Mesothelial cell of epicardium (in vitro differentiated cells): ENCODE measurements around the gene DOK6. TPM values are rescaled to one million over a fixed set of nuclear protein-coding genes. Genes with fewer than 3 reads are reported as not detected.

Experiments
- DNase-seq, 2 experiments: peaks; one replicate each; pipeline ENCODE4 v3.0.0; 2021; ENCODE audit warnings: low spot score in 2 of 2; ENCODE audit not compliant: unreplicated experiment in 2 of 2
- H3K27ac Mint-ChIP-seq: 2 replicates; pipeline ENCODE4 v1.8.0; 2021; ENCODE audit warnings: mixed read lengths
- H3K27me3 Mint-ChIP-seq: 2 replicates; pipeline ENCODE4 v1.8.0; 2021; ENCODE audit warnings: low read depth, mixed read lengths
- H3K36me3 Mint-ChIP-seq: 2 replicates; pipeline ENCODE4 v1.8.0; 2021; ENCODE audit warnings: mixed read lengths
- H3K4me1 Mint-ChIP-seq: 2 replicates; pipeline ENCODE4 v1.8.0; 2021; ENCODE audit warnings: mixed read lengths
- H3K4me3 Mint-ChIP-seq: 2 replicates; pipeline ENCODE4 v1.8.0; 2021; ENCODE audit warnings: mild to moderate bottlenecking, moderate library complexity, mixed read lengths
- H3K9me3 Mint-ChIP-seq: 2 replicates; pipeline ENCODE4 v1.8.0; 2021; ENCODE audit warnings: mixed read lengths
- total RNA-seq: library from RNA; stranded (reverse); gene quantifications from 3 replicates; pipeline ENCODE4 v1.2.1, GENCODE V29; 2021
- TF ChIP-seq, protein P1 (sequence below): fragments of 200-600 bp; sonication (generic); IDR thresholded peaks from one replicate; pipeline ENCODE4 v1.5.0; 2021; ENCODE audit warnings: antibody characterized with exemption; ENCODE audit not compliant: unreplicated experiment

The DOK6 gene
- total RNA-seq, 1 donor from 2014 or later, result 4.9 TPM

DNA sequence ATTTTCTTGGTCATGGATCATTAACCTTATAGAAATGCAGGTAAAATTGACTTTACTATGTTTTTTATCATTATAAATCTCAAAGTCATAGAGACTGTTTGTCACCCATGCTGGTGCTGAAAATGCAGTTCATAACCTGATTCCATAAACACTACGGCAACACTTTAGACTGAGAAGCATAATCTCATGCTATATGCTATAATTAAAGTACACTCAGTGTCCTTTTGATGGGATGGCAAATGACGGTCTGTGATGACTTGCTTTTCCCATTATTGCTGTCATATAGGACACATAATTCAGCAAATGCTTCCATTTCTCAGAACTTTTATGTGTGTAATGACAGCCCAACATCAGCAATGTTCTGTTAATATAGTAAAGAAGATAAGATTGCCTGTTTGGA lies 384.1 kb downstream of the DOK6 start:
- no peak overlapping the region for H3K27ac Mint-ChIP-seq

DNA sequence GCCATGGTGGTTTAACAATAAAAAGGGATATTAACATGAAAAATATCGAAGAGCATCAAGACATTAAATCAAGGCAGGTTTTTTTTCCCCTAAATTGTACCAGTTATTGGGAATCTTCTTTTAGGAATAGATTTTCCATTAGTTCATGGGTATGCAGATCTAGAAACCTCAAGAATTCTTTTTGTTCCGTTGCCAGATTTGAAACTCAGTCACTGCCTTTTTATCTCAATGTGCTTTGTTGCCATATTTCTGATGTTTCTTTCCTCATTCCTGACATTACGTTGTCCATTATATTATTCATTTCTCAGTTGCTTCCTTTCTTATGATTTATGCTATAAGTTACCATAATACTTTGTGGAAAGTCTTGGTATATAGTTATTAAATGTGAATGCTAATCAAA lies 384.8 kb downstream of the DOK6 start:
- no peaks in the 10 kb centered on the region for H3K36me3 Mint-ChIP-seq
- DNase-seq, result no peak
- H3K4me1 Mint-ChIP-seq, result no peaks in the 10 kb centered on the region
- H3K27ac Mint-ChIP-seq, result no peak overlapping the region
- H3K27me3 Mint-ChIP-seq, result no peaks in the 10 kb centered on the region
- H3K9me3 Mint-ChIP-seq, result no peaks in the 10 kb centered on the region
- TF ChIP-seq, protein P1, sequence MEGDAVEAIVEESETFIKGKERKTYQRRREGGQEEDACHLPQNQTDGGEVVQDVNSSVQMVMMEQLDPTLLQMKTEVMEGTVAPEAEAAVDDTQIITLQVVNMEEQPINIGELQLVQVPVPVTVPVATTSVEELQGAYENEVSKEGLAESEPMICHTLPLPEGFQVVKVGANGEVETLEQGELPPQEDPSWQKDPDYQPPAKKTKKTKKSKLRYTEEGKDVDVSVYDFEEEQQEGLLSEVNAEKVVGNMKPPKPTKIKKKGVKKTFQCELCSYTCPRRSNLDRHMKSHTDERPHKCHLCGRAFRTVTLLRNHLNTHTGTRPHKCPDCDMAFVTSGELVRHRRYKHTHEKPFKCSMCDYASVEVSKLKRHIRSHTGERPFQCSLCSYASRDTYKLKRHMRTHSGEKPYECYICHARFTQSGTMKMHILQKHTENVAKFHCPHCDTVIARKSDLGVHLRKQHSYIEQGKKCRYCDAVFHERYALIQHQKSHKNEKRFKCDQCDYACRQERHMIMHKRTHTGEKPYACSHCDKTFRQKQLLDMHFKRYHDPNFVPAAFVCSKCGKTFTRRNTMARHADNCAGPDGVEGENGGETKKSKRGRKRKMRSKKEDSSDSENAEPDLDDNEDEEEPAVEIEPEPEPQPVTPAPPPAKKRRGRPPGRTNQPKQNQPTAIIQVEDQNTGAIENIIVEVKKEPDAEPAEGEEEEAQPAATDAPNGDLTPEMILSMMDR, result no peak
- H3K4me3 Mint-ChIP-seq, result no peak overlapping the region

More for the DNA sequence above, 384.1 kb downstream of the DOK6 start:
- H3K4me1 Mint-ChIP-seq, result no peaks in the 10 kb centered on the region
- H3K9me3 Mint-ChIP-seq, result no peaks in the 10 kb centered on the region
- no peak overlapping the region for H3K4me3 Mint-ChIP-seq
- no peaks in the 10 kb centered on the region for H3K27me3 Mint-ChIP-seq
- TF ChIP-seq, protein P1, result no peak
- H3K36me3 Mint-ChIP-seq, result no peaks in the 10 kb centered on the region
- no peak for DNase-seq

DNA sequence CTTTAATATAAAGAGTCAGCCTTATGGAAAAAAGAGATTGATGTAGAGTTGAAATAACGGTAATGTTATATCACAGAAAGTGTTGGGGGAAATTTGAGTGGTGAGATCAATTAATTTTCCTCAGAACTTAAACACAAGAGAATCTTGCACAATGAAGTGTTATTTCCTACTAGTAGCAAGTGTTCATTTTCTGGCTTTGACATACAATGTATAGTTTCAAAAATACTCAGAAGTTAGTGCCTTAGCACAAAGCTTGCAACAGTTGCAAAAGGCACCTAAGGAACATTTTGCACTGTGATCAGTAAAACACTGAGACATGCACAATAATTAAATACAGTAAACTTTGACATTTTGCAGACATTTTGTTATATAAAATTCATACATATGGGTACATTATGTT lies 385.7 kb downstream of the DOK6 start:
- no peaks in the 10 kb centered on the region for H3K27me3 Mint-ChIP-seq
- no peaks in the 10 kb centered on the region for H3K36me3 Mint-ChIP-seq
- peaks cover 6% of the 10 kb centered on the region for H3K9me3 Mint-ChIP-seq
- no peaks in the 10 kb centered on the region for H3K4me1 Mint-ChIP-seq
- no peak for DNase-seq
- H3K4me3 Mint-ChIP-seq, result no peak overlapping the region
- no peak overlapping the region for H3K27ac Mint-ChIP-seq
- TF ChIP-seq, protein P1, result no peak

DNA sequence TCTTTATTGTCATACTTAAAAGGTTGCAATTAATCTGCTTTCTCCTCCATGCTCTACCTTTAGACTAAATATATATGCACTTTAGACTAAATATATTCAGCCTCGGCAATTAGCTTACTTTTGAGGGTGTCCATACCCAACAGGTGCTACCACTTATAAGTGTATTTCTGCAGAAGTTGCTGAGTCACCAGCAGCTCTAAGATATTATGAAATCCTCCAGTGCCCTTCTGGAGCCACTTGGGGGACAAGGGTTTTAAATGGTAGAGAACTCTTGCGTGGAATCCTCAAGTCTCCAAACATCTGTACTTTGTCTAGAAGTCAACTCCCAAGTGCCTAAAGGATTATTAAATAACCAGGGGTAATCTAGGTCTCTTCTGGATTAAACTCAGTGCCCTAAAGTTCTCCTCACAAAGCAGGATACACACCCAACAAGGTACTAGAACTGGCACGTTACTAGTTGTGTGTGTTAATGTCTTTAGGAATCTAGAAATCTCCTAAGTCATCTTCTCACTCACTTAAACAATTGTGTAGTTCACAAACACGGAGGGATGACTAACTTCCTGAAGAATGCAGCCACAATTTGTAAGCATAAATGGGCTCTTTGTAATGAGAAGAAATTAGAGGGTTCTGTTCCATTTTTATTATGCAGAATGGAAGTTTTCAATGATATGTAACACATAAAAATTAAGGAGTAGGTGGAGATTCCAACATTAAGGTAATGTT lies 387.3 kb downstream of the DOK6 start:
- Mint-ChIP-seq H3K27me3 (no peaks in the 10 kb centered on the region), H3K4me1 (no peaks in the 10 kb centered on the region), H3K4me3 (no peak overlapping the region), H3K9me3 (peaks cover 19% of the 10 kb centered on the region), H3K27ac (no peak overlapping the region), H3K36me3 (no peaks in the 10 kb centered on the region)
- no peak for DNase-seq
- TF ChIP-seq, protein P1, result no peak

DNA sequence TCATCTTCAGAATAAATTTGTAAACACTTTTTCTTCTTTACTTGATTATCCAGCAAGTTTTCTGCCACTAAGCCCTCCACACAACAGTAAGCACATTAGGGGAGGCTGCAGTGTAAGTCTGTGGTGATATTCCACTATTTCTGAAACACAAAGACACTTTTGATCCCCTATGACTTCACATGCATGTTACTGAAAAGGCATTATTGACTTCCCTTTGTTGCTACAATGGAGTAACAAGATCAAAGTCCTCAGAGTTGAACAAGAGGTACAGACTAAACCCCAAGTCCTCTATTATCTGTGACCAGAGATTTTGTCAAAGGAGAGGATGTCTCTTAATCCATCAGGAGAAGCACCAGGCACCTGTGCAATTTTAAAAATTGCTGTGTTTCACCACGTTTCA lies 389.1 kb downstream of the DOK6 start:
- H3K9me3 Mint-ChIP-seq, result peaks cover 19% of the 10 kb centered on the region
- no peaks in the 10 kb centered on the region for H3K27me3 Mint-ChIP-seq
- no peak for DNase-seq
- no peak overlapping the region for H3K27ac Mint-ChIP-seq
- H3K36me3 Mint-ChIP-seq, result no peaks in the 10 kb centered on the region
- no peak overlapping the region for H3K4me3 Mint-ChIP-seq
- H3K4me1 Mint-ChIP-seq, result no peaks in the 10 kb centered on the region
- TF ChIP-seq, protein P1, result no peak
